NCI-H1092 treated with DMSO at 0.1 percent for 48 hours (cell line): ENCODE results near the gene ARPC2.
A peak's percentile ranks its signal among the peaks of the same experiment; 100 is the strongest.
"Not testable (repeated sequence)": the region's sequence is repeated elsewhere in the genome, so short reads cannot be mapped to it uniquely, and the experiment has no call there.

Experiments
- DNase-seq: peaks from one replicate; lab custom pipeline; 2025; lab: John Stamatoyannopoulos, UW

ARPC2 gene

GRCh38 chr2:218271487-218271797, 54.5 kb downstream of the ARPC2 start:
- no peak for DNase-seq

GRCh38 chr2:218271865-218272530, 55.0 kb downstream of the ARPC2 start:
- DNase-seq: no peak

- DNase-seq: peak; percentile 21
These were observed 55.7 kb downstream of the ARPC2 start for GRCh38 chr2:218272531-218273212.

GRCh38 chr2:218273214-218273907, 56.4 kb downstream of the ARPC2 start:
- DNase-seq: not testable (repeated sequence)

GRCh38 chr2:218273908-218274249, 56.9 kb downstream of the ARPC2 start:
- no peak for DNase-seq

GRCh38 chr2:218274586-218274985, 57.6 kb downstream of the ARPC2 start:
- no peak for DNase-seq

- no peak for DNase-seq
These were observed 58.5 kb downstream of the ARPC2 start for GRCh38 chr2:218275371-218276072.

GRCh38 chr2:218276986-218277755, 60.2 kb downstream of the ARPC2 start:
- no peak for DNase-seq

GRCh38 chr2:218277921-218278320, 60.9 kb downstream of the ARPC2 start:
- no peak for DNase-seq

GRCh38 chr2:218278531-218279360, 61.8 kb downstream of the ARPC2 start:
- no peak for DNase-seq

- no peak for DNase-seq
These were observed 63.4 kb downstream of the ARPC2 start for GRCh38 chr2:218280260-218280870.

- no peak for DNase-seq
These were observed 64.5 kb downstream of the ARPC2 start for GRCh38 chr2:218281449-218281848.

- peak; percentile 9 for DNase-seq
These were observed 65.4 kb downstream of the ARPC2 start for GRCh38 chr2:218282173-218282991.

- no peak for DNase-seq
These were observed 67.3 kb downstream of the ARPC2 start for GRCh38 chr2:218284106-218284811.

- DNase-seq: peak; percentile 23
These were observed 68.6 kb downstream of the ARPC2 start for GRCh38 chr2:218285604-218286003.

GRCh38 chr2:218286570-218287459, 69.8 kb downstream of the ARPC2 start:
- DNase-seq: no peak

- DNase-seq: no peak
These were observed 72.8 kb downstream of the ARPC2 start for GRCh38 chr2:218289639-218290315.
